H1 (cell line): ENCODE results near the gene BEST2. TPM values are rescaled to one million over a fixed set of nuclear protein-coding genes. Genes with fewer than 3 reads are reported as not detected.

Experiments used
- CTCF ChIA-PET: fragments of 300-600 bp; sonication (Branson Sonifier 250); formaldehyde crosslinking; loops from one replicate; lab custom pipeline; 2021; ENCODE audit not compliant: partially characterized antibody; lab: Charles Lee
- POLR2A ChIA-PET: fragments of 300-600 bp; sonication (Branson Sonifier 250); formaldehyde crosslinking; loops from one replicate; lab custom pipeline; 2021; ENCODE audit warnings: inconsistent platforms; ENCODE audit not compliant: partially characterized antibody; lab: Charles Lee
- DNase-seq, 2 experiments: peaks; one replicate each; pipeline versions ENCODE4 v3.0.0 to v3.0.0-alpha.2; 2010 to 2022; ENCODE audit warnings: low spot score in 2 of 2, low read depth in 1 of 2, mixed read lengths in 1 of 2
- FAIRE-seq: peaks from 2 replicates; lab custom pipeline; 2011; peaks lifted over from hg19 to GRCh38; lab: Jason Lieb, UNC
- H2AFZ ChIP-seq: 2 replicates; pipeline ENCODE4 v1.8.1; 2012; ENCODE audit warnings: low read length, inconsistent platforms
- H2AK5ac ChIP-seq: 2 replicates; pipeline ENCODE4 v1.6.1; 2013; ENCODE audit warnings: low read depth, low read length
- H2BK120ac ChIP-seq: replicated peaks from 2 replicates; pipeline ENCODE3; 2013; ENCODE audit warnings: low read depth, low read length, inconsistent platforms
- H2BK12ac ChIP-seq: 2 replicates; pipeline ENCODE4 v1.6.1; 2013; ENCODE audit warnings: low read depth, low read length
- H2BK15ac ChIP-seq: 2 replicates; pipeline ENCODE4 v1.6.1; 2013; ENCODE audit warnings: low read length
- H2BK20ac ChIP-seq: 2 replicates; pipeline ENCODE4 v1.6.1; 2013; ENCODE audit warnings: low read length
- H2BK5ac ChIP-seq: 2 replicates; pipeline ENCODE4 v1.6.1; 2013; ENCODE audit warnings: low read depth, low read length
- H3K14ac ChIP-seq: 2 replicates; pipeline ENCODE4 v1.6.1; 2013; ENCODE audit warnings: inconsistent platforms; ENCODE audit not compliant: insufficient read length
- H3K18ac ChIP-seq: 2 replicates; pipeline ENCODE4 v1.6.1; 2013; ENCODE audit warnings: low read length; ENCODE audit errors: extremely low read depth
- H3K23ac ChIP-seq: 2 replicates; pipeline ENCODE4 v1.6.1; 2013; ENCODE audit warnings: inconsistent platforms; ENCODE audit not compliant: insufficient read length
- H3K23me2 ChIP-seq: 2 replicates; pipeline ENCODE4 v1.6.1; 2013; ENCODE audit warnings: low read depth, low read length
- H3K27ac ChIP-seq: 2 replicates; pipeline ENCODE4 v1.6.1; 2011; ENCODE audit warnings: low read depth, low read length, inconsistent platforms
- H3K27me3 ChIP-seq, 4 experiments: replicated peaks in 1 of 4; 1 replicate in 1 of 4; 2 replicates in 3 of 4; pipeline versions ENCODE4 v1.6.1 to v1.8.1; 2011 to 2013; ENCODE audit warnings: low read length in 3 of 4, mild to moderate bottlenecking in 3 of 4, inconsistent platforms in 2 of 4, mixed read lengths in 2 of 4, moderate library complexity in 1 of 4; ENCODE audit not compliant: control insufficient read depth in 3 of 4, insufficient read depth in 3 of 4; ENCODE audit errors: extremely low read depth in 1 of 4
- H3K36me3 ChIP-seq, 4 experiments: 2 replicates each; pipeline versions ENCODE4 v1.6.1 to v1.8.1; 2011 to 2013; ENCODE audit warnings: mild to moderate bottlenecking in 4 of 4, low read length in 3 of 4, moderate library complexity in 2 of 4, control low read depth in 1 of 4, inconsistent platforms in 1 of 4; ENCODE audit not compliant: insufficient read depth in 4 of 4, control insufficient read depth in 2 of 4
- H3K4ac ChIP-seq: replicated peaks from 2 replicates; pipeline ENCODE3; 2013; ENCODE audit warnings: low read length, low read depth, mixed read lengths, inconsistent platforms; ENCODE audit not compliant: insufficient read length
- H3K4me1 ChIP-seq, 4 experiments: replicated peaks in 1 of 4; 1 replicate in 1 of 4; 2 replicates in 3 of 4; pipeline versions ENCODE4 v1.6.1 to v1.8.1; 2011 to 2013; ENCODE audit warnings: low read length in 3 of 4, inconsistent platforms in 2 of 4, mixed read lengths in 1 of 4; ENCODE audit not compliant: insufficient read depth in 4 of 4, control insufficient read depth in 3 of 4
- H3K4me2 ChIP-seq, 2 experiments: 2 replicates each; pipeline versions ENCODE4 v1.6.1 to v1.8.1; 2011 to 2013; ENCODE audit warnings: low read depth in 2 of 2, low read length in 2 of 2, control low read depth in 1 of 2, inconsistent platforms in 1 of 2, mild to moderate bottlenecking in 1 of 2; ENCODE audit not compliant: insufficient read depth in 1 of 2
- H3K4me3 ChIP-seq, 4 experiments: fragments of 200-600, 300-600 bp in 1 of 4; sonication (generic), shearing (Covaris generic), sonication (Bioruptor Twin) in 1 of 4; 2 replicates each; pipeline versions ENCODE4 v1.5.1 to v1.8.1; 2011 to 2016; ENCODE audit warnings: low read length in 4 of 4, low read depth in 3 of 4, control low read depth in 2 of 4, inconsistent platforms in 2 of 4, mild to moderate bottlenecking in 2 of 4, mixed read lengths in 1 of 4, moderate library complexity in 1 of 4; ENCODE audit not compliant: insufficient read depth in 2 of 4; ENCODE audit errors: extremely low read depth in 1 of 4
- H3K56ac ChIP-seq: replicated peaks from 2 replicates; pipeline ENCODE3; 2013; ENCODE audit warnings: low read depth, mild to moderate bottlenecking, mixed read lengths, low read length, inconsistent platforms; ENCODE audit not compliant: insufficient read length
- H3K79me1 ChIP-seq: 2 replicates; pipeline ENCODE4 v1.6.1; 2013; ENCODE audit warnings: low read depth, low read length, control low read depth
- H3K79me2 ChIP-seq, 2 experiments: 2 replicates each; pipeline versions ENCODE4 v1.6.1 to v1.8.1; 2012 to 2013; ENCODE audit warnings: low read length in 2 of 2, mild to moderate bottlenecking in 2 of 2, inconsistent platforms in 1 of 2; ENCODE audit not compliant: insufficient read depth in 2 of 2, control insufficient read depth in 1 of 2
- H3K9ac ChIP-seq, 4 experiments: replicated peaks in 1 of 4; 1 replicate in 1 of 4; 2 replicates in 3 of 4; pipeline versions ENCODE4 v1.6.1 to v1.8.1; 2011 to 2013; ENCODE audit warnings: low read depth in 3 of 4, low read length in 3 of 4, control low read depth in 2 of 4, mild to moderate bottlenecking in 2 of 4, moderate library complexity in 2 of 4, inconsistent platforms in 1 of 4; ENCODE audit errors: extremely low read depth in 1 of 4
- H3K9me3 ChIP-seq, 2 experiments: 2 replicates each; pipeline versions ENCODE4 v1.6.1 to v1.8.1; 2012 to 2013; ENCODE audit warnings: mild to moderate bottlenecking in 2 of 2, moderate library complexity in 2 of 2, control low read depth in 1 of 2, inconsistent platforms in 1 of 2, low read depth in 1 of 2, low read length in 1 of 2, mixed read lengths in 1 of 2; ENCODE audit not compliant: insufficient read depth in 2 of 2
- H4K20me1 ChIP-seq, 2 experiments: replicated peaks in 1 of 2; 2 replicates each; pipeline versions ENCODE3 to v1.8.1; 2011 to 2013; ENCODE audit warnings: inconsistent platforms in 2 of 2, low read length in 2 of 2, mild to moderate bottlenecking in 1 of 2; ENCODE audit not compliant: insufficient read depth in 2 of 2, control insufficient read depth in 1 of 2
- H4K5ac ChIP-seq: 2 replicates; pipeline ENCODE4 v1.6.1; 2013; ENCODE audit warnings: low read length, low read depth, mixed read lengths, inconsistent platforms; ENCODE audit not compliant: insufficient read length
- H4K8ac ChIP-seq: 2 replicates; pipeline ENCODE4 v1.8.0; 2013; ENCODE audit warnings: mild to moderate bottlenecking, moderate library complexity, low read length, inconsistent platforms; ENCODE audit not compliant: insufficient read depth; ENCODE audit errors: extremely low read depth
- H4K91ac ChIP-seq: replicated peaks from 2 replicates; pipeline ENCODE3; 2013; ENCODE audit warnings: low read length, mixed read lengths, inconsistent platforms; ENCODE audit not compliant: insufficient read length
- BACH1 ChIP-seq: IDR thresholded peaks from 2 replicates; pipeline ENCODE4 v1.6.1; 2012; ENCODE audit warnings: low read length, improper control_type of control experiment
- CEBPB ChIP-seq: IDR thresholded peaks from 2 replicates; pipeline ENCODE4 v1.6.1; 2012; ENCODE audit warnings: low read depth, low read length
- MAFK ChIP-seq: IDR thresholded peaks from 2 replicates; pipeline ENCODE4 v1.6.1; 2012; ENCODE audit warnings: low read depth, mild to moderate bottlenecking, improper control_type of control experiment, low read length
- SAP30 ChIP-seq: fragments of 300-600 bp; sonication (generic); IDR thresholded peaks from 2 replicates; pipeline ENCODE4 v1.7.1; 2012; ENCODE audit warnings: low read length, moderate library complexity, mild to moderate bottlenecking, inconsistent platforms; ENCODE audit not compliant: insufficient read depth, insufficient replicate concordance
- SP1 ChIP-seq: IDR thresholded peaks from 2 replicates; pipeline ENCODE4 v1.6.1; 2011; ENCODE audit warnings: low read depth, low read length
- SP2 ChIP-seq: IDR thresholded peaks from 2 replicates; pipeline ENCODE4 v1.6.1; 2012; ENCODE audit warnings: mild to moderate bottlenecking, low read length, inconsistent platforms
- TAF7 ChIP-seq: optimal IDR thresholded peaks from 2 replicates; pipeline ENCODE3; 2011; ENCODE audit warnings: low read depth, mild to moderate bottlenecking, inconsistent platforms, low read length, moderate library complexity, borderline replicate concordance
- TBP ChIP-seq: IDR thresholded peaks from 2 replicates; pipeline ENCODE4 v1.6.1; 2011; ENCODE audit warnings: low read depth, low read length, improper control_type of control experiment
- TEAD4 ChIP-seq: IDR thresholded peaks from 2 replicates; pipeline ENCODE4 v1.6.1; 2012; ENCODE audit warnings: low read depth, low read length, inconsistent platforms, mixed read lengths
- WGBS, 2 experiments: shearing (Covaris generic) in 1 of 2; methylation state at CpG; one replicate each; pipeline versions ENCODE4 v1.1.6 to v1.1.7; 2013 to 2015; ENCODE audit warnings: low lambda C conversion rate in 2 of 2, mixed read lengths in 2 of 2, inconsistent platforms in 1 of 2, low coverage in 1 of 2, missing lambda C conversion rate in 1 of 2; ENCODE audit not compliant: insufficient replicate concordance in 2 of 2, insufficient coverage in 1 of 2, insufficient read length in 1 of 2; ENCODE audit errors: extremely low coverage in 1 of 2, missing lambda C conversion rate in 1 of 2; 5-methylcytosine and 5-hydroxymethylcytosine counted together
- polyA plus RNA-seq, 7 experiments: library from polyadenylated mRNA; depleted of rRNA in 3 of 7; stranded (reverse) in 5 of 7; unstranded in 2 of 7; fragments of >200 nt in 5 of 7; fragments of 200-250 nt in 2 of 7; gene quantifications; 1 replicate in 5 of 7; 2 replicates in 1 of 7; 4 replicates in 1 of 7; pipeline versions ENCODE4 v1.2.1 to v1.2.3, GENCODE V29; 2011 to 2013; ENCODE audit warnings: missing spikeins in 2 of 7, mixed read lengths in 2 of 7
- total RNA-seq: library from RNA; stranded (reverse); fragmentation: NEBNext Ultra II Directional; extraction: Animal tissue kit (Norgen Biotek cat#: 25700); gene quantifications from 2 replicates; pipeline ENCODE4 v1.2.1, GENCODE V29; 2021
- TF ChIP-seq, protein P1 (sequence below): IDR thresholded peaks from 2 replicates; pipeline ENCODE4 v1.6.1; 2012; ENCODE audit warnings: inconsistent platforms

The BEST2 gene
- total and polyA plus RNA-seq, 2 of the 8 experiments (the other 6 are each of a cell fraction or from before 2014, with no cell fraction given) = 4.6 to 7.3 TPM

DNA sequence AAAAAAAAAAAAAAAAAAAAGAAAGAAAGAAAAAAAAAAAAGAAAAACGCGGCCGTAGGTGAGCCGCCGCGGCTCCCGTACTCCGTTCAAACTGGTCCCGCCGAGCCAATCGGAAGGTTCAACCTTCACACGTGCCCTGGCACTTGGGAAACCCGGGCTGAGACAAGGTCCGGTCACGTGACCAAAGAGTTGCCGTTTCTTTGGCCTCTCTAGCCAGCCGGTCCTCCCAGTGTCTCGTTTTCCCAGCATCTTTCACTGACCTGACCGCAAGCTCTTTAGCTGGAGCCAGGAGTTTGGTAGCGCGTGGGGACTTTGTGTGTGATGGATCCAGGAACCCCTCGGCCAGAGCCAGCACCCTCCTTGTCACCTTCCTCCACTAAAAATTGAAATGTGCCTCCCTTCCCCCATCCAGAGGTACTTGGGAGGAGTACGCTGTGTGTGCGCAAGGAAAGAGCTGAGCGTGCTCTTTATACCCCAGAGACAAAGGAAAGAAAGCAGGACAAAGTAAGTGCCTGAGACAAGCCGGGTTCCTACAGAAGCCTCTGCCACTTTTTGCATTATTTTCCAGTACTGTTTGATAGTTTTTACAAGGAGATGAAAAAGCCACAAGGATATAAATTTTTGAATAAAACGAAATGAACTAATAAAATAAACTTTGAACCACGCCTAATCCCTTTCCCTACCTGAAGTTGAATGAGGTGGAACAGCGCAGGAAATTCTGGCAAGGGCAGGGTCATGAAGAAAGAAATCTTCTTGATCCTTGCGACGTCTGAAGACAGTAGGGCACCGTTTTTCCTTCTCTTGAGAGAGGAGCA lies 28.8 kb upstream of the BEST2 start:
- H3K56ac ChIP-seq = peak overlapping the region; percentile 56
- H2AK5ac ChIP-seq = 0 out of 2 replicates have a peak overlapping the region, but pooled peaks have one; percentile 42
- peaks cover 27 to 53% of the 10 kb centered on the region in 2 experiments for H3K79me2 ChIP-seq
- H3K9ac ChIP-seq = peak overlapping the region; percentile 76 to 97 (median 89)
- no peak overlapping the region for H2AFZ ChIP-seq
- H3K23me2 ChIP-seq = peaks cover 10% of the 10 kb centered on the region
- peak overlapping the region; percentile 97; the same call in 1 of the 2 replicates for H4K8ac ChIP-seq
- WGBS, 2 experiments = 1% methylated on average over 21 of the region's 32 CpGs; no CpG with 5 or more reads in 1 of the 2 experiments
- no peak overlapping the region for H3K14ac ChIP-seq
- peak overlapping the region; percentile 78 for H4K91ac ChIP-seq
- H3K9me3 ChIP-seq = no peaks in the 10 kb centered on the region
- H2BK20ac ChIP-seq = no peak overlapping the region
- peak overlapping the region; percentile 93 to 98 for H3K4me2 ChIP-seq
- H3K27ac ChIP-seq = peak overlapping the region; percentile 87
- DNase-seq (peak; percentile 91), FAIRE-seq (peak; percentile 77)
- ChIA-PET POLR2A (interaction anchor here (0.6 to 12.9 kb wide), 32 partner anchors 9 to 433 kb away, joined by 3 to 258 read pairs (median 5); partner anchors contain the start of genes BEST2, DHPS, FBXW9 and GCDH), CTCF (interaction anchor here (0.7 to 3.9 kb wide), 9 partner anchors 11 to 125 kb away, joined by 3 to 20 read pairs (median 5); partner anchors contain the start of gene TRIR)
- H3K18ac ChIP-seq = peak overlapping the region; percentile 76
- peaks cover 0 to 6% (median 2%) of the 10 kb centered on the region in 4 experiments; a peak in 5 of 7 replicates for H3K4me1 ChIP-seq
- peak overlapping the region; percentile 80 to 93 (median 82) for H3K4me3 ChIP-seq
- peaks cover 4 to 12% (median 7%) of the 10 kb centered on the region in 4 experiments; a peak in 6 of 8 replicates for H3K36me3 ChIP-seq
- peak overlapping the region; percentile 86; the same call in 1 of the 2 replicates for H2BK12ac ChIP-seq
- H4K5ac ChIP-seq = peak overlapping the region; percentile 53
- peaks cover 4 to 11% of the 10 kb centered on the region in 2 experiments for H4K20me1 ChIP-seq
- H3K27me3 ChIP-seq = no peaks in the 10 kb centered on the region
- H3K79me1 ChIP-seq = peaks cover 12% of the 10 kb centered on the region; the same call in 1 of the 2 replicates
- peak overlapping the region; percentile 40 for H3K4ac ChIP-seq
- peak overlapping the region; percentile 5 for H2BK120ac ChIP-seq
- H2BK15ac ChIP-seq = no peak overlapping the region; the same call in 1 of the 2 replicates
- H2BK5ac ChIP-seq = peak overlapping the region; percentile 87; the same call in 1 of the 2 replicates
- H3K23ac ChIP-seq = no peak overlapping the region
- TF ChIP-seq TAF7 = peak; percentile 62
- TF ChIP-seq CEBPB = peak; percentile 66
- peak; percentile 59 for TF ChIP-seq SAP30
- TF ChIP-seq BACH1 = no peak
- peak; percentile 73 for TF ChIP-seq SP1
- TF ChIP-seq SP2 = peak; percentile 92
- TF ChIP-seq TBP = peak; percentile 76
- peak; percentile 38; the same call in 1 of the 2 replicates for TF ChIP-seq MAFK
- TF ChIP-seq TEAD4 = no peak
- TF ChIP-seq, protein P1, sequence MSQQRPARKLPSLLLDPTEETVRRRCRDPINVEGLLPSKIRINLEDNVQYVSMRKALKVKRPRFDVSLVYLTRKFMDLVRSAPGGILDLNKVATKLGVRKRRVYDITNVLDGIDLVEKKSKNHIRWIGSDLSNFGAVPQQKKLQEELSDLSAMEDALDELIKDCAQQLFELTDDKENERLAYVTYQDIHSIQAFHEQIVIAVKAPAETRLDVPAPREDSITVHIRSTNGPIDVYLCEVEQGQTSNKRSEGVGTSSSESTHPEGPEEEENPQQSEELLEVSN = peak; percentile 52; the same call in 1 of the 2 replicates
